CD4-positive, alpha-beta T cell treated with Interleukin-2 at 100 ng/mL for 4 hours (primary cell): ENCODE data around the gene BTG2.
"Not testable (repeated sequence)": the region's sequence is repeated elsewhere in the genome, so short reads cannot be mapped to it uniquely, and the experiment has no call there.

ENCODE experiments used
- DNase-seq: peaks from one replicate; pipeline ENCODE4 v3.0.0-alpha.2; 2020; ENCODE audit warnings: low spot score

Gene BTG2

GRCh38 chr1:203304919-203305808 lies at the start of gene BTG2:
TSS of gene BTG2 (plus strand) at chr1:203305519. CDS start at chr1:203305607, 88 bp downstream.
- DNase-seq = peak; percentile 90

DNA sequence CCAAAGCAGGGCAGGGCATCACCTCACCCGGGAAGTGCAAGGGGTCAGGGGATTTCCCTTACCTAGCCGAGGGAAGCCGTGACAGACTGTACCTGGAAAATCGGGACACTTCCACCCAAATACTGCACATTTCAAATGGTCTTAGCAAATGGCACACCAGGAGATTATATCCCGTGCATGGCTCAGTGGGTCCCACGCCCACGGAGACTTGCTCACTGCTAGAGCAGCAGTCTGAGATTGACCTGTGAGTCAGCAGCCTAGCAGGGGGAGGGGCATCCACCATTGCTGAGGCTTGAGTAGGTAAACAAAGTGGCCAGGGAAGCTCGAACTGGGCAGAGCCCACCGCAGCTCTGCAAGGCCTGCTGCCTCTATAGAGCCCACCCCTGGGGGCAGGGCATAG lies 48.7 kb upstream of the BTG2 start:
- DNase-seq = not testable (repeated sequence)

- DNase-seq = no peak
Observed at GRCh38 chr1:203263496-203263895, 41.8 kb upstream of the BTG2 start.

GRCh38 chr1:203264052-203264501 lies 41.2 kb upstream of the BTG2 start:
- no peak for DNase-seq

- DNase-seq = no peak
Observed at GRCh38 chr1:203265541-203265940, 39.8 kb upstream of the BTG2 start.

DNA sequence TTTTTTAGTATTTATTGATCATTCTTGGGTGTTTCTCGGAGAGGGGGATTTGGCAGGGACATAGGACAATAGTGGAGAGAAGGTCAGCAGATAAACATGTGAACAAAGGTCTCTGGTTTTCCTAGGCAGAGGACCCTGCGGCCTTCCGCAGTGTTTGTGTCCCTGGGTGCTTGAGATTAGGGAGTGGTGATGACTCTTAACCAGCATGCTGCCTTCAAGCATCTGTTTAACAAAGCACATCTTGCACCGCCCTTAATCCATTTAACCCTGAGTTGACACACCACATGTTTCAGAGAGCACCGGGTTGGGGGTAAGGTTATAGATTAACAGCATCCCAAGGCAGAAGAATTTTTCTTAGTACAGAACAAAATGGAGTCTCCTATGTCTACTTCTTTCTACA lies 39.2 kb upstream of the BTG2 start:
- DNase-seq = not testable (repeated sequence)

- DNase-seq = peak; percentile 92
Observed at GRCh38 chr1:203267347-203267846, 37.9 kb upstream of the BTG2 start.

DNA sequence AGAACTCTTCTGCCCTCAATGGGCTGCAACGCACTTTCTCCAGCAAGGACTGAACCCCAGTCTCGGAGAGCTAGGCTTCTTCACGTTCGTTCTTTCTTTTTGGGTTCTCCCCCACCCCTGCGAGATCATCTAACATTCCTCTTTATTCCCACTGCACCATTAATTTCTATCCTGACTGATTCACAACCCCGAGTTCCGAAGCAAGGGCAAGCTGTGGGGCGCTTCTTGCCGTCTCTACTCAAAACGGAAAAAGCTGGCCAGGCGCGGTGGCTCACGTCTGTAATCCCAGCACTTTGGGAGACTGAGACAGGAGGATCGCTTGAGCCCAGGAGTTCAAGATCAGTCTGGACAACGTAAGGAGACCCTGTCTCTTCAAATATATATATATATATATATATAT lies 37.4 kb upstream of the BTG2 start:
- no peak for DNase-seq

DNA sequence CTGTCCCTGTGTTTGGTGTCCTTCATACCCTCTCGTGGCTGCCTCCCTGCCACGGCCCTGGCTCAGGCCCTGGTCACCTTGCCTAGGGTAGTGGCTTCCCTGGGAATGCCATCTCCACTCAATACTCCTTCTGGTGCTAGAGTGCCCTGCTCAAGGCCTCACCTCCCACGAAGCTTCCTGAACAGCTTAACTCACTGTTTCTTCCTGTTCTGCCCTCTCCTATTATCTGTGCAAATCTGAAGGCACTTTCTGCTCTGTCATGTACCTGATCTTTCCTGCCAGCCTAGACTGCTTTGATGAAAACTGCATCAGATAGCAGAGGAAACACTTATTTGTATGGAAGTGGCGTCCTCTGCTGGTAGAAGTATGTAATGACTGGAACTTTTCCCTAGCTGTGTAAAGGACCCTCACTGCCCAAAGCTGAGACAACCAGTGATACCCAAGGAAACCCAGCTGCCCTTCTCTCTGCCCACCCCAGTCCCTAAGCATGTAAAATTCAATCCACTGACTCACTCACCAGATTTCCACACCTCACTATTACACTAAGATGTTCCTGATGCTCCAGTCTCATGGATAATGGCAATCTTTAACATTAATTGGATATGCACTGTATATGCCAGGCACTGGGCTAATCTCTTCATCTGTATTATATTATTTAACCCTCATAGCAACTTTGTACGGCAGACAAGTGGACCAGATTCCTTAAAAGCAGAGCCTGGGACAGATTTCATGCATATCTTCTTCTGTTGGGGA lies 36.2 kb upstream of the BTG2 start:
- peak; percentile 82 for DNase-seq

DNA sequence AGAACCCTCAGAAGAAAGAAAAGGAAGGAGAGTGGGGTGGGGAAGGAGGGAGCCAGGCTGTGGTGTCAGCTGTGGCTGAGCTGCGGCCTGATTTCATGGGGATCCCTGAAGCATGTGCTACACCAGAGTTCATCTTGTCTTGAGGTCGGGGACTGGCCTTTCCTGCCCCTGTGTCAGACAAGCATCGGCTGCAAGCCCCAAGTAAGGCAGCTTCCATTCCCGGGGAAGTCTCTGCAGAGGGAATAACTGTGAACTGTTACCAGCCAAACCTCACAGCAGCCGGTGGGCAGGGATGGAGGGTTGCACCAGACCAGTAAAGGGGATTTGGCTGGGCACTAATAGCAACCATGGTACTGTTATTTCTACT lies 35.7 kb upstream of the BTG2 start:
- DNase-seq = no peak

- DNase-seq = no peak
Observed at GRCh38 chr1:203270448-203270847, 34.9 kb upstream of the BTG2 start.

DNA sequence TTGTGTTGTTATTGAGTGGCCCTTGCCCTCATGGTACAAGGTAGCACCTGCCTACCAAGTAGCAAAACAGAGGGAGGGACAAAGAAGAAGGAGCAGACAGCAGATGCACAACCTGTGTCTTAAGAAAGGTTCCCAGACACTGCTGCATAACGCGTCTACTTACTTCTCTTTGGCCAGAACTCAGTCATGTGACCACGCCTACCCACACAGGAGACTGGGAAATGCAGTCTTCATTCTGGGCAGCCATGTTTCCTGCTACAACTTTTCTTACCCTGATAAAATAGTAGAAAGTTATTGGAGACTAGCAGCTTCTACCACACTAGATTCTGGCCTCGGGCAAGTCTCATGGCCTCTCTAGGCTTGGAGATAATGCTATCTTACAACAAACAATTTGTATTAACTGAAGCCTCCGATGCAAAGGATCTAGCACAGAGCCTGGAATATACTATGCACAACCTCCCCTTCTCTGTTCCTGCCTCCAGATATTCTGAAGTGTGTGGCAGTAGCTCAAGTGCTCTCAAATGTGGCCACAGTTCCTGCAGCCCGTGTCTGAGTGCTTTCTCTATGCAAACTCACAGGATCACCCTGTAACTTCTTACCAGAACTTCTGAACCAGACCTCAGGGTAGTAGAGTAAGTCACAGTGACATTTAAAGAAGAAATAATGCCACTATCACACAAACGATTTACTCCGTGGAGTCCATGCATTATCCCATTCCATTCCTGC lies 34.1 kb upstream of the BTG2 start:
- peak; percentile 83 for DNase-seq

GRCh38 chr1:203271962-203272632 lies 33.2 kb upstream of the BTG2 start:
- DNase-seq = no peak

- no peak for DNase-seq
Observed at GRCh38 chr1:203272633-203273205, 32.6 kb upstream of the BTG2 start.

- peak; percentile 96 for DNase-seq
Observed at GRCh38 chr1:203273206-203273868, 32.0 kb upstream of the BTG2 start.

DNA sequence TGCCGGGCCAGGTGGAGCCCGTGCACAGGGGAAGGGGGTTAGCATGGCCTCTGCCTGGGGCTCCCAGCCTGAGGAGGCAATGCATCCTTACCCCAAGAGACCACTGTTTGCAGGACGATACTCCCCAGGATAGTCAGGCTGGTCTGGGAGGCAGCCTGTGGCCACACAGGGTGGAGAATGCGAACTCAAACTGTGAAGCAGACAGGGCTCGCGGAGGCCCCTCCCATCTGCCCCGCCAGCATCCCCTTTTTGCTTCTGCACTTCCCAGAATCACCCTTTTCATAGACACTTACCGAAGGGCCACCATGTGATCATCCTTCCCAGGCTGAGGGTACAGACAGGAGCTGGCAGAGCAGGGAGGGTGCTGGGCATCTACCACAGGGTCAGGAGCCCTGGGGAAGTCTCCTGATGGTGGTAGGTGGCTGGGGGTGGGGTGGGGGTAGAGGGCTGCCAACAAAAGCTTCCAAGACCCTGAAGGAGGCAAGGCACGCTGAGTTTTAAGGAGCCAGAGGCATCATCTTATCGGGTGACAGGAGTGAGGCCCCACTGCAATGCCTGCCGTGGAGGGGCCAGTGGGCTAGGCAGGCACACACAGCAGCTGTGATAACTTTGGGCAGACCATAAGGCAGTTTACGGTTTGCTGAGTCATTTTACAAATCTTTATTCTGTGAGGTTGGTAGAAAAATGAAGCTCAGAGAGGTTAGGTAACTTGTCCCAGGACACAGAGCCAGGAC lies 31.3 kb upstream of the BTG2 start:
- no peak for DNase-seq

DNA sequence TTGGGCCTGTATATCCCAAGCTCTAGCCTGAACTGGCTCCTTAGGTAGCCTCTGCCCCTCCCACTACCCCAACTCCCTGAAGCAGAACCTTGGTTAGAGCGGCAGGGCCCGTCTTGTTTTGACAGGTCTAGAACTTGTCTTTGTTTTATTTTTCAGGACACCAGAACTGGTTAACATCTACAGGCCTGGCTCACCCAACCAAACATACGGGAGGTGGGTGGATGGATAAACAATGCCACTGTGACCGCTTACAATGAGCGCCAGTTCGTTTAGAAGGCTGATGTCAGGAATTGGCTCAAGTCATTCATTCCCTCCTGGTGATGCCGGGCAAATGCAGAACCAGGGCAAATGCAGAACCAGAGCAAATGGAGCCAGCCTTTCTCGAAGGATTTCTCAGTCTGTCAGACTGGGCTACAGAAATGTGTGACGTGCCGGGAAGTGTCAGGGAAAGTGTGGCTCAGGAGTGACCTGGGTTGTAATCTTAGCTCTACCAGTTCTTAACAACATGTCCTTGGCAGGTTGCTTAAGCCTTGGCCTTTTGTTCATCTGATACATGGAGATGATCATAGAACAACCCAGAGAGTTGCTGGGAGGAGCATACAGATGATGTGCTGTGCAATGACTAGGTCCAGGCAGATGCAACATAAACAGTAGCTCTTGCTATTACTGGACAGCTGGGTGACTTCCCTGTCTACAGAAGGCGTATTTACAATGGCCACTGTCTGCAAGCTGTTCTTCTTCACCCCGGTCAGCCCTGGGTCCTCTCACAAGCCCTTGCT lies 30.5 kb upstream of the BTG2 start:
- DNase-seq = no peak

- DNase-seq = no peak
Observed at GRCh38 chr1:203275656-203276272, 29.6 kb upstream of the BTG2 start.

DNA sequence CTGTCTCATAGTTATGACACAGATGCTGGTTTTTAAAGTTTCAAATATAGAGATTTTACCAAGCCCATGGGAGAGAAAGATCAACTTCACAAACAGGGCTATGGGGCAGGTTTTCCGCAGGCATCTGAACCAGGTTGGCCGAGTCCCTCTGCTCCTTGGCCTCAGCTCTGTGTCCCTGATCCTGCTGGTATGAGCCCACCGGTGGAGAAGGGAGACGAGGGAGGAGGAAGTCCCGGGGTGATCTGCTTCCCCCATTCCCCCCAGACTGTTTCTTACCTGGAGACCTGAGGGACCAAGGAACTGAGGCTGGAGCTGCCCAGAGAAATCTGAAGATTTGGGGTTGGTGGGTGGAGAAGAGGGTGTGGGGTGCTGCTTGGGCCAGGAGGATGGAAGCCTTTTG lies 28.9 kb upstream of the BTG2 start:
- DNase-seq = no peak
